Measurements from ENCODE around the gene ZNF845. TPM values are rescaled to one million over a fixed set of nuclear protein-coding genes. Genes with fewer than 3 reads are reported as not detected.
"Not testable (repeated sequence)": the region's sequence is repeated elsewhere in the genome, so short reads cannot be mapped to it uniquely, and the experiment has no call there.

ZNF845 gene
- total RNA-seq: 1 to 10 TPM; 3.0 to 4.2 TPM

DNA sequence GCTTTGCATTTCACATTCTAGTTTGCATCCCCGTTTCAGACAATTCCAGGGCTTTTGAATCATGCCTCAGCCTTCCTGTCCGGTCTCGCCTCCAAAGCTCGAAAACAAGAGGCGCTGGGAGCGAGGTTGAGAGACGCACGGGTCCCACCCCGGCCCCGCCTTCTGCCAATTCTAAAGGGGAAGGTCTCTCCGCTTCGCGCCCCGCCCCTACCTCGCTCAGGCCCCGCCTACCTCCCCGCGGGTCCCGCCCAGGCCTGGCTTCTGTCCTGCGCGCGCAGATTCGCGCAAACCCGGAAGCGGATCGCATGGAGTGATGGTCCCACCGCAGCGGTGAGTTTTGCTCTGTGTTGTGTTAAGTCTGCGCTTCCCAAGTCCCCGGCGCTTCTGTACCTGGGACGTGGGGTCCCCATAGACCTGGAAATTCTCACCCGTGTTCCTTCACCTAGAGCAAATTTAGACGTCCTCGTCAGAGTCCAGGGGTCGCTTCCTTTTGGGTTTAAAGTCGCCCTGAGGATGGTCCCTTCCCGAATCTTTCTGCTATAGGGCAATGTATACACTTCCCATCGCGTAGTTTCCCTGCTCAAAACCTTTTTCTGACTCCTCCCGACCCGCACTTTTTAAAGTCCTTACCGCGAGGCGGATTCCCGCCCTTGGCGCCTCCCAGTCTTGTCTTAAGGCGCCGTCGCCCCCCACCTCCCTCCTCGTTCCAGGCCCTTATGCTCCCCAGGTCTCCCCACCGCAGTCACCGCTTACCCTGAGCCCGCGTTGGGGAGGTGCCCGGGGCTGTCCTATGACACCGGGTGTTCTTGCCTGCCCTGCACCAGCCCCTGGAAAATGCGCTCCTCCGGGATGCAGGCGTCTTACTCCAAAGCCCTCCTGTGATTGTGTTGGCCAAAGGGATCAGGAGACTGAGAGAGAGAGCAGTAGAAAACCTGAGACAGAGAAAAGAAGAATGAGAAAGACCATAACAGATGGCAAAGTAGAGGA, at the start of gene ZNF845:
Gene ZNF845 (plus strand): TSS at position 287 of the 987 bp plus-strand sequence. CDS start 7,559 bp downstream, outside the sequence.
- H3K27ac ChIP-seq: peak within 1 kb of the TSS; percentile 30 to 78 (median 61)
- 0 to 2% methylated on average over 30 to 60 of the region's 61 CpGs for WGBS, 2 donors
- ATAC-seq (peak; percentile 100), DNase-seq (peak; percentile 95 to 97 (median 96))
- peak within 1 kb of the TSS; percentile 16 to 71 for H3K4me3 ChIP-seq
- no peaks in the 10 kb centered on the region for H3K36me3 ChIP-seq (replicated peaks in 1 of 2; ENCODE audit: insufficient read depth in 1 of 2, low read depth in 2 of 2)
- TF ChIP-seq, protein P1, sequence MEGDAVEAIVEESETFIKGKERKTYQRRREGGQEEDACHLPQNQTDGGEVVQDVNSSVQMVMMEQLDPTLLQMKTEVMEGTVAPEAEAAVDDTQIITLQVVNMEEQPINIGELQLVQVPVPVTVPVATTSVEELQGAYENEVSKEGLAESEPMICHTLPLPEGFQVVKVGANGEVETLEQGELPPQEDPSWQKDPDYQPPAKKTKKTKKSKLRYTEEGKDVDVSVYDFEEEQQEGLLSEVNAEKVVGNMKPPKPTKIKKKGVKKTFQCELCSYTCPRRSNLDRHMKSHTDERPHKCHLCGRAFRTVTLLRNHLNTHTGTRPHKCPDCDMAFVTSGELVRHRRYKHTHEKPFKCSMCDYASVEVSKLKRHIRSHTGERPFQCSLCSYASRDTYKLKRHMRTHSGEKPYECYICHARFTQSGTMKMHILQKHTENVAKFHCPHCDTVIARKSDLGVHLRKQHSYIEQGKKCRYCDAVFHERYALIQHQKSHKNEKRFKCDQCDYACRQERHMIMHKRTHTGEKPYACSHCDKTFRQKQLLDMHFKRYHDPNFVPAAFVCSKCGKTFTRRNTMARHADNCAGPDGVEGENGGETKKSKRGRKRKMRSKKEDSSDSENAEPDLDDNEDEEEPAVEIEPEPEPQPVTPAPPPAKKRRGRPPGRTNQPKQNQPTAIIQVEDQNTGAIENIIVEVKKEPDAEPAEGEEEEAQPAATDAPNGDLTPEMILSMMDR (IDR thresholded peaks at IDR 0.05): no peak
- peak in 2 of 3 donors; percentile 62 to 67 for TF ChIP-seq POLR2A (IDR thresholded peaks at IDR 0.05)
- peaks cover 12% of the 10 kb centered on the region for H3K4me1 ChIP-seq
- intact Hi-C loops (cut with DNase I): loop anchor here (10.0 kb wide), 1 partner anchor 139 kb away; the partner anchor contains the start of gene ZNF665
- peaks cover 0 to 6% (median 0%) of the 10 kb centered on the region in 3 donors for H3K9me3 ChIP-seq
- H3K27me3 ChIP-seq: no peaks in the 10 kb centered on the region

DNA sequence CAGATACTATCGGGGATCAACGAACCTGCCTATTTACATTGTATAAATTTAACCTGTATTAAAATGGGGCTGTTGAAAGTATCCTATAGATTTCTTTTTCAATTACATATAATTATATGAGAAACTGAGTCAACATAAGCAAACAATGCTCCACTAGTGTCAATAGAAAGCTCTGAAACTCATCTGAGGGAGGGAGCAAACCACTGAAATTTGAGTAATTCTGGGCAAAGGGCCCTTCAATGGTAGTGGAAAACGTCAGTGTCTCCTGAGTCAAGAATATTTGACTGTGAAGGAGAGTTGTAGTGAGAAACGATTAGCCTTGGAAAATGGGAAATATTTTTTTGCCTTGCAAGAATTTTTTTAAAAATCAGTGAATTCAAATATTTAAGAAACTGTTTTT, 48.5 kb upstream of the ZNF845 start:
- DNase-seq: no peak
- Histone ChIP-seq H3K27ac (no peak overlapping the region), H3K4me1 (no peaks in the 10 kb centered on the region), H3K27me3 (no peaks in the 10 kb centered on the region), H3K9me3 (no peaks in the 10 kb centered on the region), H3K4me3 (no peak overlapping the region), H3K36me3 (replicated peaks in 1 of 2; ENCODE audit: insufficient read depth in 1 of 2, low read depth in 2 of 2) (no peaks in the 10 kb centered on the region)
- intact Hi-C loops (cut with DNase I): no loop called here
- TF ChIP-seq, protein P1 (IDR thresholded peaks at IDR 0.05): no peak
- no peak for TF ChIP-seq POLR2A (IDR thresholded peaks at IDR 0.05)
- no peak for ATAC-seq
- 44 to 52% methylated on average over 4 of the region's 4 CpGs for WGBS, 2 donors

DNA sequence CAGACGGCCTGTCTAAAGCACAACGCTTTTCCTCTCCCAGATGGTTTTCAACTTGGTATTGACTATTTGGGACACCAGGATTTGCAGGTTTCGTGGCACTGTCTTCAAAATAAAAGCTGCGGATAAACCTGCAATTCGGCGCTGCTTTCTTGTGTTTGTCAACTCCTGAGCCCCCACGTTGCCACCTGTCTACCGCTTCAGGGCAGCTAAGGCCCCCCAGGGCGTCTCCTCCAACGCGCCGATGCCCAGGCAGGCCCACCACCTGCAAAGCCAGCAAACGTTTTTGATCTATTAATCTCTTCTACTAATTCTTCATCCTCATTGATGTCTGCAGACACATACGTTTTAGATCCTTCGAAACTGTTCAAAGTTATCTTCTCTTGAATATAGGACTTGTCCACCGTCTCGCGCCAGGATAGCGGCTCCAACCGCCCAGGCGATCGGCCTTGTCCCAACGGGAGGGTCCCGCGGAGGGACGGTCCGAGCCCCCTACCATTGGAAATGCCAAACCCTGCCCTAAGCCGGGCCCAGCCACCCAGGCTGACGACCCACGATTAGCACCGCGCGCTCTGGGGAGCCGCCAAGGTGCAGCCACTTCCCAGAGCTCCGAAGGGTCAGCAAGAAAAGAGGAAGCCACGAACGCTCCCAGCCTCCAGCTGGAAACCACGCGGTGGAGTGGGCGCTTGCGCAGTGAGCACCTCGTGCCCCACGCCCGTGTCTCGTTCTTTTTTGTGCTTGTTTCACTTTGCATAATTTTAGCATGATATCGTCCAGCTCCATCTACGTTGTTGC, 42.6 kb upstream of the ZNF845 start:
- Histone ChIP-seq H3K9me3 (peaks cover 0 to 9% (median 0%) of the 10 kb centered on the region in 3 donors), H3K4me1 (no peaks in the 10 kb centered on the region), H3K36me3 (replicated peaks in 1 of 2; ENCODE audit: insufficient read depth in 1 of 2, low read depth in 2 of 2) (no peaks in the 10 kb centered on the region), H3K27ac (no peak overlapping the region), H3K4me3 (no peak overlapping the region), H3K27me3 (no peaks in the 10 kb centered on the region)
- WGBS, 2 donors: 80 to 86% methylated on average over 44 to 47 of the region's 47 CpGs
- DNase-seq (no peak), ATAC-seq (no peak)
- intact Hi-C loops (cut with DNase I): no loop called here
- no peak for TF ChIP-seq POLR2A (IDR thresholded peaks at IDR 0.05)
- TF ChIP-seq, protein P1 (IDR thresholded peaks at IDR 0.05): no peak

DNA sequence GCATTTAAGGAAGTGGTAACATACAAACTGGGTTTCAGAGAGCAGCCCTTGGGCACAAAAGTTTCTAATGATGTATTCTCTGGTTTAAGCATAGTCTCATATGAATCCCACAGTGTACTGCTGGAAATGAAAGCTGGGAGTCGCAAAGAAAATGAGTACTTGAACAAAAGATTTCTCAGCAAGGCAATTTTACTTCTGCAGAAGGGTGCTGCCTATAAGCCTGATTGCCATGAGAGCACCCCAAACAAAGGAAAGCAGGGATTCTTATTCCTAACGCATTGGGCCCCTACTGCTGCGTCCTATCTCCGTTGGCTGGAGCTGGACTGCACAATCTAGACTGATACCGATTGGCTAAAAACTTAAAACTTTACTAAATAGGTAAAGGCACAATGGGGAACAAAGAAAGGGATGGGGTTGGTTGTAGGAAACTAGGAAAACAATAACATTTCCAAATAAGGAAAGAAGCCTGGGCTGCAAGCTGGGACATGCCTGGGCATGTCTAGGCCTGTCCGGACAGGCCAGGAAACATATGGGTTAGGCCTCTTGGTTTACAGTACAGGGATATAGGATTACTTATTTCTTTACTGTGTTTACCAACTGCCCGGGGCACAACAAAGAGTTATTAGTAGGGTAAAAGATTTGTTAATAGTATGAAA, 38.6 kb upstream of the ZNF845 start:
- Histone ChIP-seq H3K9me3 (peaks cover 0 to 14% (median 0%) of the 10 kb centered on the region in 3 donors), H3K4me1 (no peaks in the 10 kb centered on the region), H3K27me3 (no peaks in the 10 kb centered on the region), H3K27ac (no peak overlapping the region), H3K36me3 (replicated peaks in 1 of 2; ENCODE audit: insufficient read depth in 1 of 2, low read depth in 2 of 2) (no peaks in the 10 kb centered on the region), H3K4me3 (no peak overlapping the region)
- no peak for TF ChIP-seq POLR2A (IDR thresholded peaks at IDR 0.05)
- TF ChIP-seq, protein P1 (IDR thresholded peaks at IDR 0.05): no peak
- intact Hi-C loops (cut with DNase I): no loop called here
- DNase-seq (no peak), ATAC-seq (no peak)
- 58 to 60% methylated on average over 7 of the region's 7 CpGs for WGBS, 2 donors

DNA sequence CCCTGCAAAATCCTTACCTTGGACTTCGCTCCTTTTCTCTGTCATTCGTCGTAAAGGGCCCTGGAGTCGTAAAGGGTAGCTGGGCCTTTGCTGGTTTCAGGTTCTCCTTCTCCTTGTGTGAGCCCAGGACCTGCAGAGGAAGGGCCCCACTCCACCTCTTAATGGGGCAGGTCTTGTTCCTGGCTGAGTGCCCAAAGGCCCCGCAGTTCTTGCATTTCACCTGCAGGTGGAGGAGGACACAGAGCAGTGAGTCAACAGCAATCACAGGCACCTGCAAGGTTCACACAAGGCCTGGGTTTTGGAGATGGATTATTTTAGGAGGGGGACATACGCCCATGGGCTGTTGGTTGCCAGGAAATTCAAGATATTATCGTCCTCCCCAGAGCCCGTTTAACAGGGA, 32.2 kb upstream of the ZNF845 start:
- WGBS, 2 donors: no CpG with 5 or more reads among the region's 8 CpGs
- DNase-seq; H3K9me3 ChIP-seq; H3K27ac ChIP-seq; H3K27me3 ChIP-seq; H3K36me3 ChIP-seq (replicated peaks in 1 of 2; ENCODE audit: insufficient read depth in 1 of 2, low read depth in 2 of 2); H3K4me3 ChIP-seq; ATAC-seq; intact Hi-C loops (cut with DNase I); H3K4me1 ChIP-seq: not testable (repeated sequence)

Measured in body of pancreas (tissue), 4 donors.